Measurements from ENCODE around the gene YY1. TPM values are rescaled to one million over a fixed set of nuclear protein-coding genes. Genes with fewer than 3 reads are reported as not detected.
A peak's percentile ranks its signal among the peaks of the same experiment; 100 is the strongest.
"Not testable (repeated sequence)": the region's sequence is repeated elsewhere in the genome, so short reads cannot be mapped to it uniquely, and the experiment has no call there.

YY1 gene
- total RNA-seq, 1 donor from 2014 or later = 46.0 TPM

- intact Hi-C loops (cut with DNase I) = no loop called here
- ATAC-seq (no peak), DNase-seq (ENCODE audit: missing footprints) (no peak)
Observed at GRCh38 chr14:100275214-100275613, 36.3 kb downstream of the YY1 start.

DNA sequence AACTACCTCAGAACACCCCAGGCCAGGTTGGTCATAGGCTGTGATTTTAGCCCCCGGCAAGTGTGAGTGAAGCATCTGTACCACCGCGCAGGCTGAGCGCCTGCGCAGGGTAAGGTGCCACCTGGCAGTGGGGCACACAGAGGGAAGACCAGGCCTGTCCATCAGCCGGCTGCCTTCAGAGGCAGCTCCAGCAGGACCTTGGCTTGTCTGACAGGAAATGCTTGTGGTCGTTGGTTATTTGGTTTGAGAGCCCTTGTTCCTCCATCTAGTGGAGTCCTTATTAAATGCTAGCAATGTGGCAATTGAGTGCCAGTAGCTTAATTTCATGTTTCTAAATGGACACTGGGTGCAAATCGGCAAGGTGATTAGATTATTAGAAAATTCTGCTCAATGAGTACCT is 39.8 kb downstream of the YY1 start:
- DNase-seq (ENCODE audit: missing footprints) = no peak
- no peak for ATAC-seq
- intact Hi-C loops (cut with DNase I) = no loop called here

GRCh38 chr14:100279133-100279532 is 40.2 kb downstream of the YY1 start:
- no peak for ATAC-seq

GRCh38 chr14:100279563-100279962 is 40.6 kb downstream of the YY1 start:
- DNase-seq (ENCODE audit: missing footprints) = no peak
- intact Hi-C loops (cut with DNase I) = no loop called here
- ATAC-seq = no peak

More at GRCh38 chr14:100279133-100279532, 40.2 kb downstream of the YY1 start:
- intact Hi-C loops (cut with DNase I) = no loop called here
- no peak for DNase-seq (ENCODE audit: missing footprints)

GRCh38 chr14:100281286-100282082 is 42.5 kb downstream of the YY1 start:
- intact Hi-C loops (cut with DNase I) = no loop called here
- ATAC-seq (no peak), DNase-seq (ENCODE audit: missing footprints) (no peak)

DNA sequence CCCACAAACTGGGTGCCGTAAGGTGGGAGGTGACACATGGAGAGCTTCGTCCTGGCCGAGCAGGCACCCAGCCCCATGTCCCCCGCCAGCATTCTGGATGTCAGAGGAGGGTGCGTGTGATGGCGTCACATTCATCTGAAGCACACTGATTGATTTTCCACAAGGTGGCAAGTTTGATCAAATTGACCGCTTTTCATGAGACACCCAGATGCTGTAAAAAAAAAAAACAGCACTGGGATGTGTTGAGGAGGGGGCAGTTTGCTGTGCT is 43.1 kb downstream of the YY1 start:
- DNase-seq (ENCODE audit: missing footprints) = no peak
- ATAC-seq = no peak
- intact Hi-C loops (cut with DNase I) = no loop called here

GRCh38 chr14:100282766-100283419 is 43.9 kb downstream of the YY1 start:
- intact Hi-C loops (cut with DNase I) = no loop called here
- ATAC-seq (no peak), DNase-seq (ENCODE audit: missing footprints) (no peak)

- ATAC-seq; intact Hi-C loops (cut with DNase I); DNase-seq (ENCODE audit: missing footprints): not testable (repeated sequence)
Observed at GRCh38 chr14:100283436-100283835, 44.5 kb downstream of the YY1 start.

- intact Hi-C loops (cut with DNase I) = no loop called here
- ATAC-seq (no peak), DNase-seq (ENCODE audit: missing footprints) (no peak)
Observed at GRCh38 chr14:100283984-100284881, 45.3 kb downstream of the YY1 start.

DNA sequence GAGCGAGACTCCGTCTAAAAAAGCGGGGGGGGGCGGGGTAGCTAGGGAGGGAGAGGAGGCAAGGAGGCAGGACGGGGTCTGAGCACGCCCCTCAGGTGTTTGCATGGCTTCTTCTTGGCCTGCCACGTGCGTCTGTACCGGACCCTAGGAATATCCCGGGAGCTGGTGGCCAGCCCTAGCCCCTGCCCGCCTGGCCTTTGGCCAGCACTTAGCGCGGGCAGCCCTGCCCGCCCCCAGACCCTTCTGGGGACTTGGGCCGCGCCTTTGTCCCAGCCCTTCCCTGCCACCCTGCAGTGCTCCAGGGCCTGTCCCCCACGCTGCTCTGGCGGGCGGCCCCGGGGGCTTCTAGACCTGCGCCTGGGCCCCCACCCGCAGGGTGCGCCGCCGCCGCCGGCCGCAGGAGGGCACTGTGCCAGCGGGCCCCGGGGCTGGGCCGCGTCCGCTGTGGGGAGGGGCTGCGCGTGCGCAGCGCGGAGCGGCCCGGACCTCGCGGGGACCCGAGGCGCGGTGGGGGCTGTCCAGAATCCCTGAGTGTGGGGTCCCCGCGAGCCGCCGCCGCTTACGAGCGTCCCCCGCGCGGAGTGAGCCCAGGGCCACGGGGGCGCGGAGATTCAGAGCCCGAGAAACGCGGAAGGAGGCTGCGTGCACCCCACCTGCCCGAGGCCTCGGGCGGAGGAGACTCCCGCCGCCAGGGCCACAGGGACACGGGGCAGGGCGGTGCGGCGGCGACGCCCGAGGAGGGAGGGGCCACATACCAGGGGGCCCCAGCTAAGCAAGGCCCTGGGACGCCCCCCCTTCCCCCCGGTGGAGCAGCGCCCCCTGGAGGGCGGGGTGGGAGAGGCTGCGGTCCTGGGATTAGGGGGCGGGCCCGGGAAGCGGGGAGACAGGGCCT is 46.3 kb downstream of the YY1 start:
- ATAC-seq (peak; percentile 90), DNase-seq (ENCODE audit: missing footprints) (peak; percentile 88)
- intact Hi-C loops (cut with DNase I) = loop anchor here (5.0 kb wide), 1 partner anchor 92 kb away; the partner anchor contains the start of gene WDR25

GRCh38 chr14:100285913-100286400 is 47.0 kb downstream of the YY1 start:
- DNase-seq (ENCODE audit: missing footprints) = no peak
- ATAC-seq = no peak
- intact Hi-C loops (cut with DNase I) = loop anchor here (5.0 kb wide), 1 partner anchor 91 kb away; the partner anchor contains the start of gene WDR25

GRCh38 chr14:100286484-100287191 is 47.7 kb downstream of the YY1 start:
- DNase-seq (ENCODE audit: missing footprints) (no peak), ATAC-seq (no peak)
- intact Hi-C loops (cut with DNase I) = loop anchor here (5.0 kb wide), 1 partner anchor 91 kb away; the partner anchor contains the start of gene WDR25

DNA sequence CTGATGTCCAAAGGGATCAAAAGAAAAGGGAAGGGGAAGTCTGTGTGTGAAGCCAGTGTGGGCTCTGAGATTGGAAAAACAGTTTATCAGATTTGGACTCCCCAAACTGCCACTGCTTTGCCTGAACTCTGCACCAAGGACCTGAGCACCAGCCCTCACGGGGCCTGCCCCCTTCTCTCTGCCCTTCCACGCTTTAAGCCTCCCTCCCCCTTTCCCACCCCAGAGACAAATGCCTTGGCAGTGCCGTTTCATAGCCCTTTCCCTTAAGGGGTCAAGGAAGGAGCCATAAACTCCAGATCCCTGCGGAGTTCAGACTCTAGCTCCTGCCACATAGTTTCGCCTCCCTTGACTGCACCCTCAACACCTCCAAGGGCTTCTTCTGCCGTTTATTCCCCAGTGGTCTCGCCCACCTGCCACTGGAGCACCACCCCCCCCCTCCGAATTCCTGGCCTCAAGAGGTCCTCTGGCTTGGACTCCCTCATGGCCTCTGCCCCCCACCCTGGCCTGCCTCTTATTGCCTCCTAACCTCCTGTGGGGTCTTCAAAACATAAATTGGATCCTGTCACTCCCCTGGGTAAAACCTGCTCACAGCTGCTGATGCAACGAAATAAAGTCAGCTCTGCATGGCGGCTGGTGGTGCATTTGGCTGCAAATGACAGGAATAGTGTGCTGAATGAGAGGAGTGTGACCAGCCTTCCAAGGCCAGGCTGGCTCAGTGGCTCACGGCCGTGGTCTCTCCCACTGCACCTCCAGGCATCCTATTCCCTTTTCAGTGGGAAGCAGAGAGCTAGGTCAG is 48.5 kb downstream of the YY1 start:
- intact Hi-C loops (cut with DNase I) = loop anchor here (5.0 kb wide), 1 partner anchor 90 kb away; the partner anchor contains the start of gene WDR25
- no peak for DNase-seq (ENCODE audit: missing footprints)
- ATAC-seq = no peak

DNA sequence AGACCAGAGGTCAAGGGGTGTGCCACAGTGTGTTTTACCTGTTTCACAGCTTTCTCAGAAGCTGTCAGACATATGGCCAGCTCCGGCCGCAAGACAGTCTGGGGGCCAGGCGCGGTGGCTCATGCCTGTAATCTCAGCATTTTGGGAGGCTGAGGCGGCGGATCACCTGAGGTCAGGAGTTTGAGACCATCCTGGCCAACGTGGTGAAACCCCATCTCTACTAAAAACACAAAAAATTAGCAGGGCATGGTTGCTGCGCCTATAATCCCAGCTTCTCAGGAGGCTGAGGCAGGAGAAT is 49.0 kb downstream of the YY1 start:
- intact Hi-C loops (cut with DNase I) = loop anchor here (5.0 kb wide), 1 partner anchor 89 kb away; the partner anchor contains the start of gene WDR25
- DNase-seq (ENCODE audit: missing footprints); ATAC-seq: not testable (repeated sequence)

- intact Hi-C loops (cut with DNase I) = loop anchor here (5.0 kb wide), 1 partner anchor 89 kb away; the partner anchor contains the start of gene WDR25
- no peak for DNase-seq (ENCODE audit: missing footprints)
- ATAC-seq = no peak
Observed at GRCh38 chr14:100288382-100289185, 49.6 kb downstream of the YY1 start.

Data from Right ventricle myocardium inferior (tissue), 1 donor.